Measurements from ENCODE around the gene RAB3GAP2.
"Not testable (repeated sequence)": the region's sequence is repeated elsewhere in the genome, so short reads cannot be mapped to it uniquely, and the experiment has no call there.

Gene RAB3GAP2

GRCh38 chr1:220290140-220290761 lies 18.0 kb upstream of the RAB3GAP2 start:
- in situ Hi-C loops (cut with MboI; ENCODE audit: low pct_unique_long_range_greater_than_20kb, low sequenced_read_pairs) = no loop called here
- no peak for DNase-seq

GRCh38 chr1:220287129-220287528 lies 14.9 kb upstream of the RAB3GAP2 start:
- no peak for DNase-seq
- in situ Hi-C loops (cut with MboI; ENCODE audit: low pct_unique_long_range_greater_than_20kb, low sequenced_read_pairs) = no loop called here

GRCh38 chr1:220283625-220284024 lies 11.4 kb upstream of the RAB3GAP2 start:
- in situ Hi-C loops (cut with MboI; ENCODE audit: low pct_unique_long_range_greater_than_20kb, low sequenced_read_pairs) = no loop called here
- no peak for DNase-seq

- in situ Hi-C loops (cut with MboI; ENCODE audit: low pct_unique_long_range_greater_than_20kb, low sequenced_read_pairs) = no loop called here
- DNase-seq = no peak
Measured at GRCh38 chr1:220281159-220281574, 8.9 kb upstream of the RAB3GAP2 start.

- DNase-seq = no peak
- in situ Hi-C loops (cut with MboI; ENCODE audit: low pct_unique_long_range_greater_than_20kb, low sequenced_read_pairs) = no loop called here
Measured at GRCh38 chr1:220280249-220280648, 8.0 kb upstream of the RAB3GAP2 start.

- no peak for DNase-seq
- in situ Hi-C loops (cut with MboI; ENCODE audit: low pct_unique_long_range_greater_than_20kb, low sequenced_read_pairs) = no loop called here
Measured at GRCh38 chr1:220278991-220279390, 6.7 kb upstream of the RAB3GAP2 start.

- in situ Hi-C loops (cut with MboI; ENCODE audit: low pct_unique_long_range_greater_than_20kb, low sequenced_read_pairs) = no loop called here
- DNase-seq = no peak
Measured at GRCh38 chr1:220275430-220275829, 3.2 kb upstream of the RAB3GAP2 start.

GRCh38 chr1:220274251-220274855 lies 2.1 kb upstream of the RAB3GAP2 start:
- in situ Hi-C loops (cut with MboI; ENCODE audit: low pct_unique_long_range_greater_than_20kb, low sequenced_read_pairs) = no loop called here
- DNase-seq = no peak

- DNase-seq = no peak
- in situ Hi-C loops (cut with MboI; ENCODE audit: low pct_unique_long_range_greater_than_20kb, low sequenced_read_pairs) = no loop called here
Measured at GRCh38 chr1:220272841-220273090, 513 bp upstream of the RAB3GAP2 start.

GRCh38 chr1:220271706-220272046 lies 577 bp downstream of the RAB3GAP2 start:
- no peak for DNase-seq
- in situ Hi-C loops (cut with MboI; ENCODE audit: low pct_unique_long_range_greater_than_20kb, low sequenced_read_pairs) = no loop called here

GRCh38 chr1:220269036-220269435 lies 3.2 kb downstream of the RAB3GAP2 start:
- no peak for DNase-seq
- in situ Hi-C loops (cut with MboI; ENCODE audit: low pct_unique_long_range_greater_than_20kb, low sequenced_read_pairs) = no loop called here

GRCh38 chr1:220267630-220268029 lies 4.6 kb downstream of the RAB3GAP2 start:
- DNase-seq = no peak
- in situ Hi-C loops (cut with MboI; ENCODE audit: low pct_unique_long_range_greater_than_20kb, low sequenced_read_pairs) = no loop called here

GRCh38 chr1:220260228-220260627 lies 12.0 kb downstream of the RAB3GAP2 start:
- DNase-seq; in situ Hi-C loops (cut with MboI; ENCODE audit: low pct_unique_long_range_greater_than_20kb, low sequenced_read_pairs): not testable (repeated sequence)

GRCh38 chr1:220259756-220260155 lies 12.5 kb downstream of the RAB3GAP2 start:
- in situ Hi-C loops (cut with MboI; ENCODE audit: low pct_unique_long_range_greater_than_20kb, low sequenced_read_pairs); DNase-seq: not testable (repeated sequence)

GRCh38 chr1:220256194-220256593 lies 16.1 kb downstream of the RAB3GAP2 start:
- in situ Hi-C loops (cut with MboI; ENCODE audit: low pct_unique_long_range_greater_than_20kb, low sequenced_read_pairs) = not testable (repeated sequence)

GRCh38 chr1:220255204-220255603 lies 17.0 kb downstream of the RAB3GAP2 start:
- DNase-seq = no peak
- in situ Hi-C loops (cut with MboI; ENCODE audit: low pct_unique_long_range_greater_than_20kb, low sequenced_read_pairs) = no loop called here

More at GRCh38 chr1:220256194-220256593, 16.1 kb downstream of the RAB3GAP2 start:
- DNase-seq = not testable (repeated sequence)

- DNase-seq; in situ Hi-C loops (cut with MboI; ENCODE audit: low pct_unique_long_range_greater_than_20kb, low sequenced_read_pairs): not testable (repeated sequence)
Measured at GRCh38 chr1:220253290-220253689, 19.0 kb downstream of the RAB3GAP2 start.

- DNase-seq = no peak
- in situ Hi-C loops (cut with MboI; ENCODE audit: low pct_unique_long_range_greater_than_20kb, low sequenced_read_pairs) = no loop called here
Measured at GRCh38 chr1:220251272-220251671, 21.0 kb downstream of the RAB3GAP2 start.

- no peak for DNase-seq
- in situ Hi-C loops (cut with MboI; ENCODE audit: low pct_unique_long_range_greater_than_20kb, low sequenced_read_pairs) = no loop called here
Measured at GRCh38 chr1:220250681-220251080, 21.6 kb downstream of the RAB3GAP2 start.

GRCh38 chr1:220249522-220249921 lies 22.7 kb downstream of the RAB3GAP2 start:
- in situ Hi-C loops (cut with MboI; ENCODE audit: low pct_unique_long_range_greater_than_20kb, low sequenced_read_pairs) = no loop called here
- no peak for DNase-seq

- in situ Hi-C loops (cut with MboI; ENCODE audit: low pct_unique_long_range_greater_than_20kb, low sequenced_read_pairs); DNase-seq: not testable (repeated sequence)
Measured at GRCh38 chr1:220248715-220249265, 23.5 kb downstream of the RAB3GAP2 start.

Measured in KBM-7 (cell line).